Heart right ventricle (tissue), 16 donors: ENCODE data around the gene TMEM161A. TPM values are rescaled to one million over a fixed set of nuclear protein-coding genes. Genes with fewer than 3 reads are reported as not detected.

Source experiments
- ATAC-seq, 8 donors: fragments of 200-7000 bp; cut with Tn5 transposase; one replicate each; pipeline ENCODE4 v1.9.1; 2020; ENCODE audit warnings: mild to moderate bottlenecking in 8 of 8, moderate library complexity in 8 of 8, moderate number of reproducible peaks in 1 of 8
- DNase-seq, 2 donors: peaks; one replicate each; pipeline ENCODE4 v3.0.0-alpha.2; 2020
- H3K27ac ChIP-seq, 10 donors: fragments of 200-600 bp; sonication (generic) in 2 of 10; one replicate each; pipeline versions ENCODE4 v1.5.0 to v1.8.0; 2020 to 2022; ENCODE audit warnings: mild to moderate bottlenecking in 3 of 10
- H3K27me3 ChIP-seq, 7 donors: fragments of 200-600 bp; one replicate each; pipeline ENCODE4 v1.8.0; 2021 to 2022; ENCODE audit warnings: mild to moderate bottlenecking in 2 of 7
- H3K36me3 ChIP-seq, 9 donors: fragments of 200-600 bp; sonication (generic) in 1 of 9; one replicate each; pipeline versions ENCODE4 v1.5.0 to v1.8.0; 2020 to 2022; ENCODE audit warnings: mild to moderate bottlenecking in 2 of 9
- H3K4me1 ChIP-seq, 9 donors: fragments of 200-600 bp; sonication (generic) in 1 of 9; one replicate each; pipeline versions ENCODE4 v1.5.0 to v1.8.0; 2020 to 2022; ENCODE audit warnings: mild to moderate bottlenecking in 4 of 9
- H3K4me3 ChIP-seq, 10 donors: fragments of 200-600 bp; sonication (generic) in 2 of 10; one replicate each; pipeline versions ENCODE4 v1.5.0 to v1.8.0; 2020 to 2022; ENCODE audit warnings: mild to moderate bottlenecking in 7 of 10, moderate library complexity in 2 of 10
- H3K9me3 ChIP-seq, 11 donors: fragments of 200-600 bp in 10 of 11; sonication (generic) in 2 of 11; one replicate each; pipeline versions ENCODE4 v1.5.0 to v1.8.0; 2013 to 2022; ENCODE audit warnings: mild to moderate bottlenecking in 2 of 11, control low read depth in 1 of 11, moderate library complexity in 1 of 11
- CTCF ChIP-seq, 9 donors: fragments of 200-600 bp; sonication (generic) in 2 of 9; IDR thresholded peaks; one replicate each; pipeline versions ENCODE4 v1.5.0 to v1.8.0; 2021 to 2022; ENCODE audit warnings: antibody characterized with exemption in 9 of 9, mild to moderate bottlenecking in 5 of 9, moderate library complexity in 1 of 9
- WGBS, 2 donors: extraction: QIAGEN DNeasy Blood & Tissue Kit; methylation state at CpG; one replicate each; pipeline ENCODE4 v1.1.7; 2013; ENCODE audit warnings: inconsistent platforms in 1 of 2; 5-methylcytosine and 5-hydroxymethylcytosine counted together
- intact Hi-C, 10 donors: fragments of 100-400 bp; cut with DNase I; formaldehyde crosslinking; loops; one replicate each; pipeline versions ENCODE4 v1.11.1 to v1.14.2; 2022
- long read RNA-seq, 3 donors: library from polyadenylated mRNA; unstranded; transcript quantifications; one replicate each; pipeline ENCODE4 v2.0.0, GENCODE V29; 2020 to 2021
- polyA plus RNA-seq, 2 donors: library from polyadenylated mRNA; stranded (reverse); fragments of 200-250 nt; gene quantifications; one replicate each; pipeline ENCODE4 v1.2.3, GENCODE V29; 2013
- total RNA-seq, 10 donors: library from RNA; stranded (reverse); fragmentation: NEBNext Ultra II Directional in 3 of 10; extraction: Animal tissue kit (Norgen Biotek cat#: 25700) in 3 of 10; gene quantifications; one replicate each; pipeline versions ENCODE4 v1.2.1 to v1.2.4, GENCODE V29; 2021 to 2023
- donor health status: Arrhythmogenic right ventricular cardiomyopathy.
- donor health status: ischemic (EF 13 %, LVEDD 7.1; RV severe dilation, severe dysfunction).
- donor health status: healthy with polysubstance abuse.
- donor health status: DM: no; HTN: yes; CAD: no.
- donor health status: DM: no; HTN: no; CAD: no.
- donor health status: ischemic (EF 25% LVEDD 6.9; RV normal size, moderate dysfunction).
- donor health status: ischemic (EF 25% LVEDD 5.7; RV mildly dilated, moderate dysfunction).
- donor health status: healthy.
- donor health status: DM: yes; HTN: yes; CAD: no.
- donor health status: Ischemic cardiomyopathy.
- donor health status: ischemic (EF 35%, LVEDD 5.7; RV mildly dilated, moderate dysfunction).
- donor health status: nonischemic (EF 11% LVEDD 7.7; RV severe dilation, severe dysfunction).
- donor health status: DM: yes; HTN: yes; CAD: no.
- donor health status: PGD.
- donor health status: ischemic (EF 29% LVEDD 5.4; RV normal size, mild dysfunction).
- donor health status: nonischemic (EF 23%, LVEDD 6.1; RV moderate dilation, normal function).

The TMEM161A gene
- 10 to 100 TPM; 11.4 to 27.9 (median 18.6) TPM for total RNA-seq
- polyA plus RNA-seq: 10 to 100 TPM; 24.2 to 24.4 TPM
- long read RNA-seq, donor 1, transcript TMEM161A-201 (12 exons, 1,820 nt): major isoform, 7 of 18 reads
- long read RNA-seq, donor 1, partial matches to known transcripts: 8 of 18 reads
- long read RNA-seq, donor 1, other reads (novel, unspliced or antisense): 2 of 18 reads
- long read RNA-seq, donor 2, transcript TMEM161A-201 (12 exons, 1,820 nt): major isoform, 21 of 37 reads
- long read RNA-seq, donor 2, partial matches to known transcripts: 7 of 37 reads
- long read RNA-seq, donor 2, other reads (novel, unspliced or antisense): 5 of 37 reads
- long read RNA-seq, donor 3, transcript TMEM161A-201 (12 exons, 1,820 nt): major isoform, 67 of 90 reads
- long read RNA-seq, donor 3, partial matches to known transcripts: 9 of 90 reads
- long read RNA-seq, donor 3, other reads (novel, unspliced or antisense): 10 of 90 reads

GRCh38 chr19:19138109-19138981 is at the start of gene TMEM161A:
Gene TMEM161A (minus strand): TSS chr19:19138478. CDS start chr19:19138428, 50 bp downstream.
- no peak for TF ChIP-seq CTCF (IDR thresholded peaks at IDR 0.05)
- Histone ChIP-seq H3K36me3 (no peaks in the 10 kb centered on the region), H3K27ac (peak within 1 kb of the TSS in 9 of 10 donors; percentile 1 to 88 (median 85)), H3K4me1 (peaks cover 4 to 25% (median 15%) of the 10 kb centered on the region in 9 donors), H3K4me3 (peak within 1 kb of the TSS; percentile 32 to 85 (median 76)), H3K9me3 (no peaks in the 10 kb centered on the region), H3K27me3 (no peaks in the 10 kb centered on the region)
- intact Hi-C loops: loop anchor here in 6 of 10 donors (2.0 kb wide), 3 partner anchors 76 to 86 kb away; partner anchors contain the start of gene SLC25A42 (in 2 of the 6)
- peak; percentile 96 to 100 (median 98) for ATAC-seq
- 2 to 3% methylated on average over 42 of the region's 42 CpGs for WGBS, 2 donors
- DNase-seq: peak; percentile 97 to 99

GRCh38 chr19:19186742-19187141 is 48.5 kb upstream of the TMEM161A start:
- TF ChIP-seq CTCF (IDR thresholded peaks at IDR 0.05): no peak
- WGBS, 2 donors: 93 to 95% methylated on average over 14 of the region's 14 CpGs
- Histone ChIP-seq H3K27ac (peak overlapping the region in 1 of 10 donors; percentile 79), H3K4me1 (peaks cover 9 to 38% (median 25%) of the 10 kb centered on the region in 9 donors), H3K27me3 (no peaks in the 10 kb centered on the region), H3K36me3 (peaks cover 0 to 51% (median 6%) of the 10 kb centered on the region in 9 donors), H3K9me3 (peaks cover 0 to 4% (median 0%) of the 10 kb centered on the region in 11 donors), H3K4me3 (no peak overlapping the region)
- ATAC-seq: no peak
- intact Hi-C loops: no loop called here
- no peak for DNase-seq

- peaks cover 9 to 34% (median 22%) of the 10 kb centered on the region in 9 donors for H3K4me1 ChIP-seq
- ATAC-seq (peak in 6 of 8 donors; percentile 22 to 61 (median 46)), DNase-seq (no peak)
- H3K4me3 ChIP-seq: no peak overlapping the region
- 61 to 69% methylated on average over 9 of the region's 9 CpGs for WGBS, 2 donors
- peaks cover 0 to 4% (median 0%) of the 10 kb centered on the region in 11 donors for H3K9me3 ChIP-seq
- TF ChIP-seq CTCF (IDR thresholded peaks at IDR 0.05): peak in 8 of 9 donors; percentile 26 to 55 (median 50)
- intact Hi-C loops: no loop called here
- H3K36me3 ChIP-seq: peaks cover 0 to 58% (median 6%) of the 10 kb centered on the region in 9 donors
- H3K27me3 ChIP-seq: no peaks in the 10 kb centered on the region
- H3K27ac ChIP-seq: peak overlapping the region in 1 of 10 donors; percentile 79
Observed at GRCh38 chr19:19185853-19186740, 47.8 kb upstream of the TMEM161A start.
